Neural crest cell (in vitro differentiated cells): ENCODE measurements around the gene MISP3. TPM values are rescaled to one million over a fixed set of nuclear protein-coding genes. Genes with fewer than 3 reads are reported as not detected.
A peak's percentile ranks its signal among the peaks of the same experiment; 100 is the strongest.

Experiments used
- DNase-seq: peaks from one replicate; pipeline ENCODE4 v3.0.0; 2021; ENCODE audit warnings: low read depth, mixed read lengths, low spot score
- H3K27ac Mint-ChIP-seq: one replicate; pipeline ENCODE4 v1.8.0; 2021; ENCODE audit warnings: mild to moderate bottlenecking, mixed read lengths; ENCODE audit not compliant: unreplicated experiment
- H3K27me3 Mint-ChIP-seq: 2 replicates; pipeline ENCODE4 v1.8.0; 2021; ENCODE audit warnings: low read depth, mild to moderate bottlenecking, mixed read lengths
- H3K36me3 Mint-ChIP-seq: 2 replicates; pipeline ENCODE4 v1.8.0; 2021; ENCODE audit warnings: low read depth, mild to moderate bottlenecking, mixed read lengths
- H3K4me1 Mint-ChIP-seq: 2 replicates; pipeline ENCODE4 v1.8.0; 2021; ENCODE audit warnings: mixed read lengths
- H3K4me3 Mint-ChIP-seq: one replicate; pipeline ENCODE4 v1.8.0; 2021; ENCODE audit warnings: mild to moderate bottlenecking, mixed read lengths
- H3K9me3 Mint-ChIP-seq: 2 replicates; pipeline ENCODE4 v1.8.0; 2021; ENCODE audit warnings: mixed read lengths
- CTCF ChIP-seq: fragments of 200-600 bp; sonication (generic); conservative IDR thresholded peaks from 2 replicates; pipeline ENCODE4 v1.5.0; 2021; ENCODE audit warnings: antibody characterized with exemption, mild to moderate bottlenecking
- total RNA-seq: library from RNA; stranded (reverse); gene quantifications from 2 replicates; pipeline ENCODE4 v1.2.1, GENCODE V29; 2021

The MISP3 gene
- total RNA-seq, 1 donor from 2014 or later, result 0.98 TPM

GRCh38 chr19:14080887-14081796 is 8.6 kb downstream of the MISP3 start:
- Mint-ChIP-seq H3K27me3 (peaks cover 4% of the 10 kb centered on the region), H3K27ac (peak overlapping the region; percentile 98), H3K4me3 (peak overlapping the region; percentile 94), H3K36me3 (no peaks in the 10 kb centered on the region), H3K9me3 (no peaks in the 10 kb centered on the region), H3K4me1 (peaks cover 22% of the 10 kb centered on the region)
- TF ChIP-seq CTCF, result no peak
- DNase-seq, result peak; percentile 100

- Mint-ChIP-seq H3K27ac (peak overlapping the region; percentile 98), H3K4me3 (peak overlapping the region; percentile 94), H3K27me3 (peaks cover 4% of the 10 kb centered on the region), H3K9me3 (no peaks in the 10 kb centered on the region), H3K4me1 (peaks cover 22% of the 10 kb centered on the region), H3K36me3 (no peaks in the 10 kb centered on the region)
- DNase-seq, result no peak
- TF ChIP-seq CTCF, result no peak
Measured at GRCh38 chr19:14081797-14082674, 9.4 kb downstream of the MISP3 start.

- H3K4me1 Mint-ChIP-seq, result peaks cover 22% of the 10 kb centered on the region
Measured at GRCh38 chr19:14082675-14082960, 10.0 kb downstream of the MISP3 start.

GRCh38 chr19:14085309-14085995 is 12.9 kb downstream of the MISP3 start, which contains the start of gene C19orf67:
Gene C19orf67, minus strand, starts transcription at chr19:14085783. Its CDS starts 156 bp downstream, at chr19:14085627.
- no peak for DNase-seq
- Mint-ChIP-seq H3K36me3 (peaks cover 7% of the 10 kb centered on the region), H3K27me3 (peaks cover 7% of the 10 kb centered on the region), H3K4me1 (peaks cover 22% of the 10 kb centered on the region), H3K27ac (no peak within 1 kb of the TSS), H3K4me3 (peak within 1 kb of the TSS; percentile 81), H3K9me3 (no peaks in the 10 kb centered on the region)
- no peak for TF ChIP-seq CTCF

More at GRCh38 chr19:14082675-14082960, 10.0 kb downstream of the MISP3 start:
- Mint-ChIP-seq H3K27me3 (peaks cover 4% of the 10 kb centered on the region), H3K9me3 (no peaks in the 10 kb centered on the region), H3K36me3 (no peaks in the 10 kb centered on the region), H3K4me3 (peak overlapping the region; percentile 94), H3K27ac (no peak overlapping the region)
- no peak for TF ChIP-seq CTCF
- DNase-seq, result no peak

- no peak for TF ChIP-seq CTCF
- Mint-ChIP-seq H3K27ac (no peak overlapping the region), H3K27me3 (peaks cover 5% of the 10 kb centered on the region), H3K9me3 (no peaks in the 10 kb centered on the region), H3K4me1 (peaks cover 17% of the 10 kb centered on the region), H3K36me3 (peaks cover 7% of the 10 kb centered on the region), H3K4me3 (peak overlapping the region; percentile 81)
- no peak for DNase-seq
Measured at GRCh38 chr19:14086098-14086497, 13.5 kb downstream of the MISP3 start.
